Vagina (tissue), 2 donors: ENCODE data around the gene CALHM4.
A peak's percentile ranks its signal among the peaks of the same experiment; 100 is the strongest.

ENCODE experiments used
- POLR2A ChIP-seq, 2 donors: fragments of 450-650 bp; IDR thresholded peaks; one replicate each; pipeline ENCODE4 v1.6.1; 2017; ENCODE audit warnings: antibody characterized with exemption in 2 of 2, mild to moderate bottlenecking in 2 of 2, moderate library complexity in 2 of 2
- POLR2AphosphoS5 ChIP-seq, 2 donors: sonication (generic); formaldehyde crosslinking; IDR thresholded peaks; one replicate each; pipeline ENCODE4 v1.9.0; 2017; ENCODE audit warnings: antibody characterized with exemption in 2 of 2, mild to moderate bottlenecking in 2 of 2, low read depth in 1 of 2; ENCODE audit not compliant: insufficient read depth in 1 of 2
- TF ChIP-seq, protein P1 (sequence below), 3 experiments: fragments of 450-650 bp in 2 of 3; fragments of 200-600 bp in 1 of 3; sonication (generic) in 1 of 3; IDR thresholded peaks; one replicate each; pipeline ENCODE4 v1.5.1; 2017 to 2019; ENCODE audit warnings: antibody characterized with exemption in 3 of 3, mild to moderate bottlenecking in 2 of 3, moderate library complexity in 2 of 3

DNA sequence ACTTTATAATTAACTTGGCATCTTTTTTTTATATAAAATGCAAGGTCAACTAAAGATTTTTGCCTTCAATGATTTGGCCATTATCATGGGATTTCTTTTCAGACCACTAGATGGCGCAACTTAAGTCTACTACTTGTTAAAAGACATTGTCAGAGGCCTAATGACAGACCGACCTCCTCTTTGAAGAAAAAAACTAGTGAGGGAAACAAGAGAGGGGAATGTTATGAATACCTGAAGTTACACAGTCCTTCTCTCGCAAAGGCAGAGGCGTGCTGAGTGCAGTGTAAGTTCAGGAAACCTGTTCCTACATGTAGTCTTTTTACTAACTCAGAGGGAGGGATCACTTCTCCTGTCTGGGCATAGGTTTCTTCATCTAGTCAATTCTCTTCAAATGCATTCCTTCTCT, 17.3 kb upstream of the CALHM4 start:
- TF ChIP-seq POLR2A (IDR thresholded peaks at IDR 0.05) (no peak), POLR2AphosphoS5 (IDR thresholded peaks at IDR 0.05; ENCODE audit: insufficient read depth in 1 of 2, low read depth in 1 of 2) (no peak)
- TF ChIP-seq, protein P1, sequence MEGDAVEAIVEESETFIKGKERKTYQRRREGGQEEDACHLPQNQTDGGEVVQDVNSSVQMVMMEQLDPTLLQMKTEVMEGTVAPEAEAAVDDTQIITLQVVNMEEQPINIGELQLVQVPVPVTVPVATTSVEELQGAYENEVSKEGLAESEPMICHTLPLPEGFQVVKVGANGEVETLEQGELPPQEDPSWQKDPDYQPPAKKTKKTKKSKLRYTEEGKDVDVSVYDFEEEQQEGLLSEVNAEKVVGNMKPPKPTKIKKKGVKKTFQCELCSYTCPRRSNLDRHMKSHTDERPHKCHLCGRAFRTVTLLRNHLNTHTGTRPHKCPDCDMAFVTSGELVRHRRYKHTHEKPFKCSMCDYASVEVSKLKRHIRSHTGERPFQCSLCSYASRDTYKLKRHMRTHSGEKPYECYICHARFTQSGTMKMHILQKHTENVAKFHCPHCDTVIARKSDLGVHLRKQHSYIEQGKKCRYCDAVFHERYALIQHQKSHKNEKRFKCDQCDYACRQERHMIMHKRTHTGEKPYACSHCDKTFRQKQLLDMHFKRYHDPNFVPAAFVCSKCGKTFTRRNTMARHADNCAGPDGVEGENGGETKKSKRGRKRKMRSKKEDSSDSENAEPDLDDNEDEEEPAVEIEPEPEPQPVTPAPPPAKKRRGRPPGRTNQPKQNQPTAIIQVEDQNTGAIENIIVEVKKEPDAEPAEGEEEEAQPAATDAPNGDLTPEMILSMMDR (IDR thresholded peaks at IDR 0.05): peak in 1 of 3 experiments; percentile 65
